Thyroid gland (tissue), 4 donors: ENCODE measurements around the gene SPDEF. TPM values are rescaled to one million over a fixed set of nuclear protein-coding genes. Genes with fewer than 3 reads are reported as not detected.

Experiments
- DNase-seq, 2 donors: peaks; one replicate each; pipeline ENCODE4 v3.0.0-alpha.2; 2019
- H3K27ac ChIP-seq, 3 donors: fragments of 200-600 bp; sonication (generic); 1 replicate in 2 of 3; 2 replicates in 1 of 3; pipeline ENCODE4 v1.5.1; 2016 to 2019; ENCODE audit warnings: mild to moderate bottlenecking in 1 of 3, moderate library complexity in 1 of 3
- H3K27me3 ChIP-seq: fragments of 200-600 bp; sonication (generic); one replicate; pipeline ENCODE4 v1.5.1; 2019
- H3K36me3 ChIP-seq, 2 donors: fragments of 200-600 bp; sonication (generic); one replicate each; pipeline ENCODE4 v1.5.1; 2016 to 2019
- H3K4me1 ChIP-seq, 2 donors: fragments of 200-600 bp; sonication (generic); one replicate each; pipeline ENCODE4 v1.5.1; 2017 to 2019
- H3K4me3 ChIP-seq, 3 donors: fragments of 200-600 bp; sonication (generic); replicated peaks in 1 of 3; 1 replicate in 2 of 3; 2 replicates in 1 of 3; pipeline ENCODE4 v1.5.1; 2016; ENCODE audit warnings: mild to moderate bottlenecking in 1 of 3
- H3K9me3 ChIP-seq: fragments of 200-600 bp; sonication (generic); one replicate; pipeline ENCODE4 v1.5.1; 2017
- POLR2A ChIP-seq, 2 donors: fragments of 450-650 bp; IDR thresholded peaks; one replicate each; pipeline ENCODE4 v1.6.1; 2017; ENCODE audit warnings: antibody characterized with exemption in 2 of 2, mild to moderate bottlenecking in 2 of 2, moderate library complexity in 1 of 2
- WGBS, 2 donors: methylation state at CpG; one replicate each; pipeline ENCODE4 v1.1.5; 2017; 5-methylcytosine and 5-hydroxymethylcytosine counted together
- intact Hi-C: fragments of 100-400 bp; cut with DNase I; formaldehyde crosslinking; loops from one replicate; pipeline ENCODE4 v1.15.1; 2023
- total RNA-seq, 4 donors: library from RNA; depleted of rRNA; stranded (reverse); fragments of >200 nt; gene quantifications; one replicate each; pipeline ENCODE4 v1.2.3, GENCODE V29; 2016
- TF ChIP-seq, protein P1 (sequence below), 6 experiments: fragments of 200-600 bp in 3 of 6; fragments of 450-650 bp in 3 of 6; sonication (generic) in 3 of 6; IDR thresholded peaks; one replicate each; pipeline ENCODE4 v1.5.1; 2016 to 2019; ENCODE audit warnings: antibody characterized with exemption in 6 of 6, mild to moderate bottlenecking in 2 of 6, inconsistent platforms in 1 of 6, moderate library complexity in 1 of 6

The SPDEF gene
- total RNA-seq, 4 donors from 2014 or later: not detected

GRCh38 chr6:34517461-34517881 lies 38.7 kb downstream of the SPDEF start:
- peaks cover 0 to 5% of the 10 kb centered on the region in 2 donors for H3K4me1 ChIP-seq
- DNase-seq: no peak
- H3K4me3 ChIP-seq: no peak overlapping the region
- 83 to 85% methylated on average over 4 of the region's 4 CpGs for WGBS, 2 donors
- TF ChIP-seq, protein P1, sequence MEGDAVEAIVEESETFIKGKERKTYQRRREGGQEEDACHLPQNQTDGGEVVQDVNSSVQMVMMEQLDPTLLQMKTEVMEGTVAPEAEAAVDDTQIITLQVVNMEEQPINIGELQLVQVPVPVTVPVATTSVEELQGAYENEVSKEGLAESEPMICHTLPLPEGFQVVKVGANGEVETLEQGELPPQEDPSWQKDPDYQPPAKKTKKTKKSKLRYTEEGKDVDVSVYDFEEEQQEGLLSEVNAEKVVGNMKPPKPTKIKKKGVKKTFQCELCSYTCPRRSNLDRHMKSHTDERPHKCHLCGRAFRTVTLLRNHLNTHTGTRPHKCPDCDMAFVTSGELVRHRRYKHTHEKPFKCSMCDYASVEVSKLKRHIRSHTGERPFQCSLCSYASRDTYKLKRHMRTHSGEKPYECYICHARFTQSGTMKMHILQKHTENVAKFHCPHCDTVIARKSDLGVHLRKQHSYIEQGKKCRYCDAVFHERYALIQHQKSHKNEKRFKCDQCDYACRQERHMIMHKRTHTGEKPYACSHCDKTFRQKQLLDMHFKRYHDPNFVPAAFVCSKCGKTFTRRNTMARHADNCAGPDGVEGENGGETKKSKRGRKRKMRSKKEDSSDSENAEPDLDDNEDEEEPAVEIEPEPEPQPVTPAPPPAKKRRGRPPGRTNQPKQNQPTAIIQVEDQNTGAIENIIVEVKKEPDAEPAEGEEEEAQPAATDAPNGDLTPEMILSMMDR (IDR thresholded peaks at IDR 0.05): no peak
- TF ChIP-seq POLR2A (IDR thresholded peaks at IDR 0.05): no peak
- no peak overlapping the region for H3K27ac ChIP-seq
- intact Hi-C loops: no loop called here
- H3K9me3 ChIP-seq: no peaks in the 10 kb centered on the region
- no peaks in the 10 kb centered on the region for H3K36me3 ChIP-seq
- no peaks in the 10 kb centered on the region for H3K27me3 ChIP-seq

- WGBS, 2 donors: 85 to 88% methylated on average over 12 to 21 of the region's 22 CpGs
- intact Hi-C loops: no loop called here
- no peak for DNase-seq
Measured at GRCh38 chr6:34516391-34517324, 39.5 kb downstream of the SPDEF start.

DNA sequence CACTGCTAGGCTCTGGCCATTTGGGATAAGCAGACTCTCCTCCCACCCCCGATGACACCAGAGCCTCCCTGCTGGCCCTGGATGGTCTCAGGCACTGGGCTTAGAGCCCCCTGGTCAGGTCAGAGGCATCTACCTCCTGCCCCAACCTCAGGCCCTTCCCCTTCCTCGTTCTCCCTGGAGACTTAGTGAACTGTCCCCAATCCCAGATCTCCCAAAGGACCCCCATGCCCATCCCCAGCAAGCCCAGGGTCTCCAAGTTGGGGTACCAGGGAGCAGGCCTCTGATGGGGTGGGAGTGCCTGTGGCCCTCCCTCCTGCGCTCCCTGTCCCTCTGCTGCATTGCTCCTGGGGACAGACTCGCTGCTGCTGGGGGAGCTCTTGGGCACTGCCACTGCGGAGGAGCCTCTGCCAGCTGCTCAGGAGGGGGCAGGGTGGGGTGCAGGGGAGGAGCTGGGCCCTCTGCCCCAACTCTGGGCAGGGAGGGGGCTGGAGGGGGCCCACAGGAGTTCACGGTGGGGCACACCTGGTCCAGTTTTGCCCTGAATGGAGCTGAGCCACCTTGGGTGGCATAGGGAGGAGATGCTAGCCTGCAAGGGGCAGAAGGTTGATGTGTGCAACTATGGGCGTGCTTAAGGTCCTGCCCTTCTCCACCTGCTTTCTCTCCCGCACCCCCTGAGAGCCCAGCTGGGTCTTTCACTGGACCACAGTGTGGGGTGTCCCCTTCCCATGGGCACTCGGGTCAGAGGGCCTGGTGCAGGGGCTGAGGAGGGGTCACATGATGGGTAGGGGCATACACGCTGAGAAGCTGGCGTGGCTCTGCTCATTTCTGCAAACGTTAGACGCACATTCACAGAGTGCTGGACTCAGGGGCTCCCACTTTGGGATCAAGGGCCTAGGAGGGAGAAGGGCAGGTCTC lies 40.4 kb downstream of the SPDEF start:
- WGBS, 2 donors: 74 to 83% methylated on average over 12 of the region's 13 CpGs
- Histone ChIP-seq H3K27ac (no peak overlapping the region), H3K36me3 (no peaks in the 10 kb centered on the region), H3K27me3 (no peaks in the 10 kb centered on the region), H3K4me3 (no peak overlapping the region), H3K4me1 (peaks cover 0 to 5% of the 10 kb centered on the region in 2 donors), H3K9me3 (no peaks in the 10 kb centered on the region)
- DNase-seq: no peak
- intact Hi-C loops: no loop called here
- TF ChIP-seq POLR2A (IDR thresholded peaks at IDR 0.05): no peak
- TF ChIP-seq, protein P1 (IDR thresholded peaks at IDR 0.05): no peak

More at GRCh38 chr6:34516391-34517324, 39.5 kb downstream of the SPDEF start:
- no peaks in the 10 kb centered on the region for H3K36me3 ChIP-seq
- TF ChIP-seq, protein P1 (IDR thresholded peaks at IDR 0.05): no peak
- TF ChIP-seq POLR2A (IDR thresholded peaks at IDR 0.05): no peak
- H3K9me3 ChIP-seq: no peaks in the 10 kb centered on the region
- no peak overlapping the region for H3K4me3 ChIP-seq
- no peak overlapping the region for H3K27ac ChIP-seq
- no peaks in the 10 kb centered on the region for H3K27me3 ChIP-seq
- peaks cover 0 to 5% of the 10 kb centered on the region in 2 donors for H3K4me1 ChIP-seq

GRCh38 chr6:34514593-34515472 lies 41.3 kb downstream of the SPDEF start:
- H3K9me3 ChIP-seq: no peaks in the 10 kb centered on the region

More at GRCh38 chr6:34514593-34515472, 41.3 kb downstream of the SPDEF start:
- Histone ChIP-seq H3K4me1 (peaks cover 0 to 5% of the 10 kb centered on the region in 2 donors), H3K36me3 (no peaks in the 10 kb centered on the region), H3K27me3 (no peaks in the 10 kb centered on the region), H3K27ac (no peak overlapping the region), H3K4me3 (no peak overlapping the region)
- DNase-seq: peak; percentile 65 to 73
- TF ChIP-seq, protein P1 (IDR thresholded peaks at IDR 0.05): no peak
- no peak for TF ChIP-seq POLR2A (IDR thresholded peaks at IDR 0.05)
- intact Hi-C loops: no loop called here
- WGBS, 2 donors: 13 to 16% methylated on average over 21 to 32 of the region's 34 CpGs
